ENCODE measurements around the gene SPNS2.

The SPNS2 gene

GRCh38 chr17:4535667-4536258 is 37.1 kb downstream of the SPNS2 start:
- H3K9ac ChIP-seq, result no peak overlapping the region
- H3K9me3 ChIP-seq, result no peaks in the 10 kb centered on the region
- peaks cover 50% of the 10 kb centered on the region for H3K36me3 ChIP-seq
- no peaks in the 10 kb centered on the region for H3K27me3 ChIP-seq
- H4K20me1 ChIP-seq, result peaks cover 58% of the 10 kb centered on the region
- 0 out of 2 replicates have a peak overlapping the region, but pooled peaks have one; percentile 13 for H3K27ac ChIP-seq
- TF ChIP-seq Cebpa-rat (IDR thresholded peaks at IDR 0.05), result no peak
- H3K4me1 ChIP-seq, result peaks cover 86% of the 10 kb centered on the region
- H3K4me3 ChIP-seq, result no peak overlapping the region
- peak overlapping the region; percentile 52 for H3K4me2 ChIP-seq

- H3K4me3 ChIP-seq, result no peak overlapping the region
- H3K27ac ChIP-seq, result peak overlapping the region; percentile 71; the same call in 1 of the 2 replicates
- no peaks in the 10 kb centered on the region for H3K9me3 ChIP-seq
- H3K4me2 ChIP-seq, result peak overlapping the region; percentile 83
- no peak for TF ChIP-seq Cebpa-rat (IDR thresholded peaks at IDR 0.05)
- H3K36me3 ChIP-seq, result peaks cover 55% of the 10 kb centered on the region
- H3K4me1 ChIP-seq, result peaks cover 82% of the 10 kb centered on the region
- H4K20me1 ChIP-seq, result peaks cover 63% of the 10 kb centered on the region
- no peaks in the 10 kb centered on the region for H3K27me3 ChIP-seq
- peak overlapping the region; percentile 50; the same call in 1 of the 2 replicates for H3K9ac ChIP-seq
These were observed 37.6 kb downstream of the SPNS2 start for GRCh38 chr17:4536259-4536741.

GRCh38 chr17:4536742-4537411 is 38.2 kb downstream of the SPNS2 start:
- Histone ChIP-seq H3K27ac (peak overlapping the region; percentile 71), H3K4me1 (peaks cover 76% of the 10 kb centered on the region), H3K9ac (peak overlapping the region; percentile 50), H4K20me1 (peaks cover 69% of the 10 kb centered on the region), H3K36me3 (peaks cover 61% of the 10 kb centered on the region), H3K4me2 (peak overlapping the region; percentile 83), H3K9me3 (no peaks in the 10 kb centered on the region), H3K4me3 (no peak overlapping the region), H3K27me3 (no peaks in the 10 kb centered on the region)
- TF ChIP-seq Cebpa-rat (IDR thresholded peaks at IDR 0.05), result no peak

GRCh38 chr17:4537451-4538235 is 39.0 kb downstream of the SPNS2 start:
- H3K9me3 ChIP-seq, result no peaks in the 10 kb centered on the region
- no peak for TF ChIP-seq Cebpa-rat (IDR thresholded peaks at IDR 0.05)
- peak overlapping the region; percentile 71 for H3K27ac ChIP-seq

GRCh38 chr17:4538236-4539002 is 39.7 kb downstream of the SPNS2 start:
- no peak for TF ChIP-seq Cebpa-rat (IDR thresholded peaks at IDR 0.05)
- peaks cover 66% of the 10 kb centered on the region for H3K4me1 ChIP-seq
- H3K27ac ChIP-seq, result peak overlapping the region; percentile 71
- peak overlapping the region; percentile 83 for H3K4me2 ChIP-seq
- H4K20me1 ChIP-seq, result peaks cover 78% of the 10 kb centered on the region
- H3K4me3 ChIP-seq, result no peak overlapping the region
- no peaks in the 10 kb centered on the region for H3K27me3 ChIP-seq
- H3K9me3 ChIP-seq, result no peaks in the 10 kb centered on the region
- peaks cover 66% of the 10 kb centered on the region for H3K36me3 ChIP-seq
- H3K9ac ChIP-seq, result peak overlapping the region; percentile 50; the same call in 1 of the 2 replicates

More at GRCh38 chr17:4537451-4538235, 39.0 kb downstream of the SPNS2 start:
- no peaks in the 10 kb centered on the region for H3K27me3 ChIP-seq
- H3K4me1 ChIP-seq, result peaks cover 72% of the 10 kb centered on the region
- peak overlapping the region; percentile 50 for H3K9ac ChIP-seq
- peak overlapping the region; percentile 83 for H3K4me2 ChIP-seq
- H3K36me3 ChIP-seq, result peaks cover 65% of the 10 kb centered on the region
- peaks cover 76% of the 10 kb centered on the region for H4K20me1 ChIP-seq
- no peak overlapping the region for H3K4me3 ChIP-seq

- no peak for TF ChIP-seq Cebpa-rat (IDR thresholded peaks at IDR 0.05)
- 0 out of 2 replicates have a peak overlapping the region, but pooled peaks have one; percentile 29 for H3K9ac ChIP-seq
- peaks cover 72% of the 10 kb centered on the region for H3K36me3 ChIP-seq
- H3K9me3 ChIP-seq, result no peaks in the 10 kb centered on the region
- H4K20me1 ChIP-seq, result peaks cover 83% of the 10 kb centered on the region
- H3K4me2 ChIP-seq, result peak overlapping the region; percentile 83
- peaks cover 60% of the 10 kb centered on the region for H3K4me1 ChIP-seq
- no peaks in the 10 kb centered on the region for H3K27me3 ChIP-seq
- H3K27ac ChIP-seq, result peak overlapping the region; percentile 71
- H3K4me3 ChIP-seq, result no peak overlapping the region
These were observed 40.3 kb downstream of the SPNS2 start for GRCh38 chr17:4539025-4539424.

GRCh38 chr17:4539576-4540223 is 41.0 kb downstream of the SPNS2 start:
- no peak for TF ChIP-seq Cebpa-rat (IDR thresholded peaks at IDR 0.05)
- Histone ChIP-seq H4K20me1 (peaks cover 81% of the 10 kb centered on the region), H3K9me3 (no peaks in the 10 kb centered on the region), H3K27me3 (no peaks in the 10 kb centered on the region), H3K4me2 (peak overlapping the region; percentile 83; the same call in 1 of the 2 replicates), H3K9ac (no peak overlapping the region), H3K4me3 (no peak overlapping the region), H3K27ac (no peak overlapping the region), H3K4me1 (peaks cover 53% of the 10 kb centered on the region), H3K36me3 (peaks cover 76% of the 10 kb centered on the region)

- no peak overlapping the region for H3K4me2 ChIP-seq
- H3K4me1 ChIP-seq, result peaks cover 47% of the 10 kb centered on the region
- TF ChIP-seq Cebpa-rat (IDR thresholded peaks at IDR 0.05), result no peak
- no peak overlapping the region for H3K27ac ChIP-seq
- H3K27me3 ChIP-seq, result no peaks in the 10 kb centered on the region
- H3K9ac ChIP-seq, result no peak overlapping the region
- H3K36me3 ChIP-seq, result peaks cover 80% of the 10 kb centered on the region
- H3K9me3 ChIP-seq, result no peaks in the 10 kb centered on the region
- H3K4me3 ChIP-seq, result no peak overlapping the region
- H4K20me1 ChIP-seq, result peaks cover 81% of the 10 kb centered on the region
These were observed 41.6 kb downstream of the SPNS2 start for GRCh38 chr17:4540224-4540651.

Data from BLaER1 (cell line).